GM23248 (cell line): Measurements from ENCODE around the gene STH.

Source experiments
- EZH2 ChIP-seq: fragments of 200-600 bp; sonication (generic); IDR thresholded peaks from 2 replicates; pipeline ENCODE4 v1.6.1; 2018; ENCODE audit warnings: antibody characterized with exemption, mild to moderate bottlenecking; ENCODE audit not compliant: insufficient read depth, poor library complexity, severe bottlenecking
- EZH2phosphoT487 ChIP-seq: fragments of 200-600 bp; sonication (generic); IDR thresholded peaks from 2 replicates; pipeline ENCODE4 v1.6.1; 2018; ENCODE audit warnings: antibody characterized with exemption, moderate library complexity, mild to moderate bottlenecking, low read depth; ENCODE audit not compliant: insufficient read depth

- TF ChIP-seq EZH2 = no peak
- no peak for TF ChIP-seq EZH2phosphoT487
Observed at GRCh38 chr17:45968732-45969131, 30.3 kb upstream of the STH start.
